HCEC 1CT (cell line): Measurements from ENCODE around the gene ZNF827.

ENCODE experiments used
- DNase-seq: peaks from one replicate; pipeline ENCODE4 v3.0.0-alpha.2; 2017

The ZNF827 gene

GRCh38 chr4:145785391-145786008 is 153.1 kb downstream of the ZNF827 start:
- DNase-seq: no peak

GRCh38 chr4:145784036-145784435 is 154.6 kb downstream of the ZNF827 start:
- DNase-seq: no peak

- no peak for DNase-seq
Observed at GRCh38 chr4:145782756-145783155, 155.9 kb downstream of the ZNF827 start.

- no peak for DNase-seq
Observed at GRCh38 chr4:145781351-145781750, 157.3 kb downstream of the ZNF827 start.

- DNase-seq: no peak
Observed at GRCh38 chr4:145779319-145779801, 159.3 kb downstream of the ZNF827 start.

GRCh38 chr4:145776208-145776607 is 162.4 kb downstream of the ZNF827 start:
- DNase-seq: no peak

- no peak for DNase-seq
Observed at GRCh38 chr4:145775406-145775805, 163.2 kb downstream of the ZNF827 start.

- DNase-seq: no peak
Observed at GRCh38 chr4:145774473-145774872, 164.2 kb downstream of the ZNF827 start.

GRCh38 chr4:145773581-145774234 is 164.9 kb downstream of the ZNF827 start:
- no peak for DNase-seq

GRCh38 chr4:145772347-145772746 is 166.3 kb downstream of the ZNF827 start:
- no peak for DNase-seq

GRCh38 chr4:145770124-145770523 is 168.5 kb downstream of the ZNF827 start:
- no peak for DNase-seq

GRCh38 chr4:145769450-145770037 is 169.1 kb downstream of the ZNF827 start:
- DNase-seq: no peak

- DNase-seq: no peak
Observed at GRCh38 chr4:145766273-145766672, 172.3 kb downstream of the ZNF827 start.

- no peak for DNase-seq
Observed at GRCh38 chr4:145763399-145763798, 175.2 kb downstream of the ZNF827 start.

- DNase-seq: no peak
Observed at GRCh38 chr4:145762719-145763118, 175.9 kb downstream of the ZNF827 start.

- no peak for DNase-seq
Observed at GRCh38 chr4:145760961-145761929, 177.4 kb downstream of the ZNF827 start.

- DNase-seq: no peak
Observed at GRCh38 chr4:145760176-145760575, 178.4 kb downstream of the ZNF827 start.

GRCh38 chr4:145757188-145757587 is 181.4 kb downstream of the ZNF827 start:
- no peak for DNase-seq

GRCh38 chr4:145756244-145756643 is 182.4 kb downstream of the ZNF827 start:
- DNase-seq: no peak

GRCh38 chr4:145755802-145756201 is 182.8 kb downstream of the ZNF827 start:
- no peak for DNase-seq

- DNase-seq: no peak
Observed at GRCh38 chr4:145743641-145744040, 195.0 kb downstream of the ZNF827 start.

GRCh38 chr4:145740806-145741205 is 197.8 kb downstream of the ZNF827 start:
- no peak for DNase-seq

- no peak for DNase-seq
Observed at GRCh38 chr4:145739845-145740244, 198.8 kb downstream of the ZNF827 start.
